OCI-LY7 (cell line): ENCODE results near the gene CES5A. TPM values are rescaled to one million over a fixed set of nuclear protein-coding genes. Genes with fewer than 3 reads are reported as not detected.
"Not testable (repeated sequence)": the region's sequence is repeated elsewhere in the genome, so short reads cannot be mapped to it uniquely, and the experiment has no call there.

Experiments
- BruUV-seq: library from RNA; stranded (reverse); fragments of 400-500 nt; replicated peaks from 2 replicates; lab custom pipeline; 2021; lab: Mats Ljungman, UMichigan
- CTCF ChIA-PET: fragments of 300-600 bp; sonication (Branson Sonifier 250); formaldehyde crosslinking; loops from one replicate; lab custom pipeline; 2022; ENCODE audit warnings: antibody characterized with exemption; ENCODE audit not compliant: unreplicated experiment; lab: Charles Lee
- POLR2A ChIA-PET: fragments of 300-600 bp; sonication (Branson Sonifier 250); formaldehyde crosslinking; loops from one replicate; lab custom pipeline; 2022; ENCODE audit warnings: antibody characterized with exemption; lab: Charles Lee
- DNase-seq: peaks from one replicate; pipeline ENCODE4 v3.0.0-alpha.2; 2015; ENCODE audit warnings: low spot score
- H2AFZ ChIP-seq: fragments of 200-600 bp; sonication (generic), shearing (Covaris generic); 2 replicates; pipeline ENCODE4 v1.6.1; 2014; ENCODE audit warnings: mild to moderate bottlenecking, antibody characterized with exemption, low read length, moderate library complexity
- H3K27ac ChIP-seq: fragments of 200-600 bp; sonication (generic); 2 replicates; pipeline ENCODE4 v1.5.1; 2014; ENCODE audit warnings: mixed run types, low read depth, mild to moderate bottlenecking, moderate library complexity, low read length, inconsistent platforms; ENCODE audit not compliant: poor library complexity, severe bottlenecking
- H3K36me3 ChIP-seq: fragments of 200-600 bp; sonication (generic); 2 replicates; pipeline ENCODE4 v1.6.1; 2014; ENCODE audit warnings: mild to moderate bottlenecking, antibody characterized with exemption, low read length, moderate library complexity, mixed read lengths; ENCODE audit not compliant: insufficient read depth
- H3K4me1 ChIP-seq: fragments of 200-600 bp; sonication (generic); 2 replicates; pipeline ENCODE4 v1.5.1; 2014; ENCODE audit warnings: mild to moderate bottlenecking, low read length; ENCODE audit not compliant: insufficient read depth, poor library complexity, severe bottlenecking
- H3K4me2 ChIP-seq: fragments of 200-600 bp; sonication (generic); 2 replicates; pipeline ENCODE4 v1.6.1; 2014; ENCODE audit warnings: mild to moderate bottlenecking, low read length
- H3K4me3 ChIP-seq: fragments of 200-600 bp; sonication (generic); 2 replicates; pipeline ENCODE4 v1.5.1; 2014; ENCODE audit warnings: mild to moderate bottlenecking, low read depth, low read length; ENCODE audit not compliant: poor library complexity, severe bottlenecking
- H3K79me2 ChIP-seq: fragments of 200-600 bp; sonication (generic); 2 replicates; pipeline ENCODE4 v1.6.1; 2016; ENCODE audit warnings: low read depth, mild to moderate bottlenecking, low read length, moderate library complexity, mixed read lengths; ENCODE audit not compliant: insufficient read depth
- H3K9me2 ChIP-seq: fragments of 200-600 bp; sonication (generic); 2 replicates; pipeline ENCODE4 v1.6.1; 2016; ENCODE audit warnings: mild to moderate bottlenecking, low read length, mixed read lengths; ENCODE audit not compliant: insufficient read depth
- H3K9me3 ChIP-seq: fragments of 200-600 bp; sonication (generic); 2 replicates; pipeline ENCODE4 v1.6.1; 2014; ENCODE audit warnings: mild to moderate bottlenecking, mixed run types, low read length, mixed read lengths
- H4K20me1 ChIP-seq: fragments of 200-600 bp; sonication (generic); 2 replicates; pipeline ENCODE4 v1.6.1; 2014; ENCODE audit warnings: mild to moderate bottlenecking, antibody characterized with exemption, low read length, moderate library complexity, mixed read lengths; ENCODE audit not compliant: insufficient read depth
- EZH2phosphoT487 ChIP-seq: fragments of 200-600 bp; sonication (generic); IDR thresholded peaks from 2 replicates; pipeline ENCODE4 v1.6.1; 2018; ENCODE audit warnings: low read depth, borderline replicate concordance, mild to moderate bottlenecking, mixed run types, antibody characterized with exemption, low read length, moderate library complexity, mixed read lengths
- intact Hi-C: fragments of 100-400 bp; cut with micrococcal nuclease; formaldehyde crosslinking; loops from one replicate; pipeline ENCODE4 v1.10.0; 2022; ENCODE audit not compliant: unreplicated experiment
- total RNA-seq, 2 experiments: library from RNA; depleted of rRNA in 1 of 2; stranded (reverse); fragments of >200 nt in 1 of 2; shearing (Covaris generic) in 1 of 2; gene quantifications; 2 replicates each; pipeline ENCODE4 v1.2.3, GENCODE V29; 2014 to 2022
- TF ChIP-seq, protein P1 (sequence below): fragments of 200-600 bp; sonication (generic); conservative IDR thresholded peaks from 2 replicates; pipeline ENCODE4 v1.5.1; 2014; ENCODE audit warnings: mild to moderate bottlenecking, antibody characterized with exemption, low read length, moderate library complexity, mixed read lengths

CES5A gene
- total RNA-seq, 2 experiments from 2014 or later = not detected

DNA sequence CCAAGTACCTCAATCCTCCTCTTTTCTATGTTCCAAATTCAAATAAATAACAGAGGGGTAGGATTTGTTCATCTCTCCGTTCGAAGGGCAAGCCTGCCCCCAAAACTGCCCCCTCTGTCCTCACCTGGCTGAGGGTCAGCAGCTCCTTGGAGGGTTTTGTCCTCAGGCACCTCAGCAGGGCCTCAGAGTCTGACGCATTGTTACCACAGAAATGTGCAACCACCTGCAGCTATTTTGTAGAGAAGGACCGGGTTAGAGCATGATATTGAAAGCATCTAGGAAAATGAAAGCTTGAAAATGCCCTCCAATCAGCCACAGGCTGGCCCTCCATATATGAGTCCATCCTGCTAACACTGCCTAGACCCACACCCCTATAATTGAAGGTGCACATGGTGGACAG, 13.9 kb downstream of the CES5A start:
- ChIA-PET POLR2A (no interaction called here), CTCF (no interaction called here)
- Histone ChIP-seq H3K4me3 (no peak overlapping the region), H4K20me1 (no peaks in the 10 kb centered on the region), H3K27ac (no peak overlapping the region), H3K9me2 (no peaks in the 10 kb centered on the region), H3K4me1 (no peaks in the 10 kb centered on the region), H3K36me3 (no peaks in the 10 kb centered on the region), H2AFZ (no peak overlapping the region), H3K79me2 (no peaks in the 10 kb centered on the region), H3K4me2 (no peak overlapping the region), H3K9me3 (no peaks in the 10 kb centered on the region)
- TF ChIP-seq, protein P1, sequence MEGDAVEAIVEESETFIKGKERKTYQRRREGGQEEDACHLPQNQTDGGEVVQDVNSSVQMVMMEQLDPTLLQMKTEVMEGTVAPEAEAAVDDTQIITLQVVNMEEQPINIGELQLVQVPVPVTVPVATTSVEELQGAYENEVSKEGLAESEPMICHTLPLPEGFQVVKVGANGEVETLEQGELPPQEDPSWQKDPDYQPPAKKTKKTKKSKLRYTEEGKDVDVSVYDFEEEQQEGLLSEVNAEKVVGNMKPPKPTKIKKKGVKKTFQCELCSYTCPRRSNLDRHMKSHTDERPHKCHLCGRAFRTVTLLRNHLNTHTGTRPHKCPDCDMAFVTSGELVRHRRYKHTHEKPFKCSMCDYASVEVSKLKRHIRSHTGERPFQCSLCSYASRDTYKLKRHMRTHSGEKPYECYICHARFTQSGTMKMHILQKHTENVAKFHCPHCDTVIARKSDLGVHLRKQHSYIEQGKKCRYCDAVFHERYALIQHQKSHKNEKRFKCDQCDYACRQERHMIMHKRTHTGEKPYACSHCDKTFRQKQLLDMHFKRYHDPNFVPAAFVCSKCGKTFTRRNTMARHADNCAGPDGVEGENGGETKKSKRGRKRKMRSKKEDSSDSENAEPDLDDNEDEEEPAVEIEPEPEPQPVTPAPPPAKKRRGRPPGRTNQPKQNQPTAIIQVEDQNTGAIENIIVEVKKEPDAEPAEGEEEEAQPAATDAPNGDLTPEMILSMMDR = no peak
- no peak for TF ChIP-seq EZH2phosphoT487
- intact Hi-C loops = no loop called here
- no peak for DNase-seq
- BruUV-seq = no TSS peak

GRCh38 chr16:55857650-55858049, 17.5 kb downstream of the CES5A start:
- H3K4me1 ChIP-seq, H2AFZ ChIP-seq, H3K79me2 ChIP-seq, BruUV-seq, DNase-seq, H4K20me1 ChIP-seq, H3K27ac ChIP-seq, intact Hi-C loops, H3K9me3 ChIP-seq, H3K9me2 ChIP-seq, CTCF ChIA-PET, POLR2A ChIA-PET, H3K4me2 ChIP-seq, H3K36me3 ChIP-seq, H3K4me3 ChIP-seq: not testable (repeated sequence)

DNA sequence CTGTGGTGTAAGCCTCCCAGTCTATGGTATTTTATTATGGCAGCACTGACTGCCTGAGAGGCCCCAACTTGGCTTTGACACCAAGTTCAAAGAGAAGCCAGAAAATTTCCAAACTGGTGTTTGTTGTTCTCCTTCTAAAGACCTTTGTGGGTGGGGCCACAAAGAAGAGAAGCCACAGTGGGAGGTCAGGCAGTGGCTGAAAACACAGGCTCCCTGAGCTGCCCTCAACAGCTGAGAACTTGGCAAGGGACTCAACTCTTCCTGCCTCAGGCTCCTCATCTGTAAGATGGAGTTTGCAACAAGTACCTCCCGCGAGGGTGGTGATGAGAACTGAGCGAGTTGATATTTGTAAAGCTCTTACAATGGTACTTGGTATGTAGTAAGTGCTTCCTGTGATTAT, 18.2 kb downstream of the CES5A start:
- Histone ChIP-seq H3K4me3 (no peak overlapping the region), H3K79me2 (no peaks in the 10 kb centered on the region), H3K9me2 (no peaks in the 10 kb centered on the region), H3K9me3 (no peaks in the 10 kb centered on the region), H4K20me1 (no peaks in the 10 kb centered on the region), H3K4me2 (no peak overlapping the region), H3K36me3 (no peaks in the 10 kb centered on the region), H2AFZ (no peak overlapping the region), H3K4me1 (no peaks in the 10 kb centered on the region), H3K27ac (no peak overlapping the region)
- intact Hi-C loops = no loop called here
- DNase-seq = no peak
- CTCF ChIA-PET = no interaction called here
- no TSS peak for BruUV-seq
- POLR2A ChIA-PET = no interaction called here
- no peak for TF ChIP-seq EZH2phosphoT487
- TF ChIP-seq, protein P1 = no peak
